G401.6 (cell line): Measurements from ENCODE around the gene BRAF.
"Not testable (repeated sequence)": the region's sequence is repeated elsewhere in the genome, so short reads cannot be mapped to it uniquely, and the experiment has no call there.

ENCODE experiments used
- FAIRE-seq: peaks from 2 replicates; lab custom pipeline; 2012; peaks lifted over from hg19 to GRCh38; lab: Jason Lieb, UNC

The BRAF gene

DNA sequence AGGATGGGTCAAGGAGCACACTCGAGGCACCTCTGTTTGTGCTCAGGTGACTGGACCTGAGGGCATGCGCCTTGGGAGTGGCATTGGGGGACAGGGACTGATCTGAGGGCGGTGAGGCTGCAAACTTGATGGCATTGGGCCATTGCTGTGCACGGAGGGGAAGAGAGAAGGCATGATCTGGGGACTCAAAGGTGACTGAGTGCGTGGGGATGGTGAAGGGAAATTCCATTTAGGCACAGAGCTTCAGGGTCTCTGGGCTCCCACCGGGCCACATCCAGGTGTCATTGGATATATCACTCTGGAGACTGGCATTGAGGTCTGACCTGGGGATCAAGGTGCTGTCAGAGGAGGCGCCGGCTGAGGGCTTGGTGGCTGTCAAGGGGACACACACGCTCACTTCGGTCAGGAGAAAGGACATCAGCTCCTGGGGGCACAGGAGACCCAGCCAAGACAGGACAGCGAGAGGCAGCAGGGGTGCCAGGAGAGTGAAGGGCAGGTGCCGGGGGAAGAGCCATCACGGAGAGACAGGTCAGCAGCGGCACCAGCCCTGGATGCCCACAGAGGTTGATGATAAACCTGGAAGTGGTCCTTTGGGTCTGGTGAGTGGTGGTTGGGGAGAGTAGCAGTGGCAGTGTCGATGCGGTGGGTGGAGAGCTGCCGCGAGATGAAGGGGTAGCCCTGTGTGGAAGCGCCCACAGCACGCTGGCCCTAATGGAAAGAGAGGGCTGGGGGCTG is 246.5 kb downstream of the BRAF start:
- no peak for FAIRE-seq

DNA sequence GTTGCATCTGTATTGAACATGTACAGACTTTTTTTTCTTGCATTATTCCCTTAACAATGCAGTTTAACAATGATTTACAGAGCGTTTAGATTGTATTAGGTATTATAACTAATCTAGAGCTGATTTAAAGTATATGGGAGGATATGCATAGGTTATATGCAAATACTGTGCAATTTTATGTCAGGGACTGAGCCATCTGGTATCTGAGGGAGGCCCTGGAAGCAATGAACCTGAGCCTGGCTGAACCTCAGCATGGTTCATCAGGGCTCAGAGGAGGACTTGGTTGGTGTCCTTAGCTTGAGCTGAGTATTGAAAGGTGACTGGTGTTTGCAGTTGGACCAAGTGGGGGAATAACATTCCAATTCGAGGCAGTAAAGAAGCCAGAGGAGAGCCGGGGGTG is 247.2 kb downstream of the BRAF start:
- no peak for FAIRE-seq

- not testable (repeated sequence) for FAIRE-seq
Observed at GRCh38 chr7:140676956-140677355, 247.8 kb downstream of the BRAF start.

GRCh38 chr7:140676306-140676705 is 248.4 kb downstream of the BRAF start:
- FAIRE-seq: no peak

DNA sequence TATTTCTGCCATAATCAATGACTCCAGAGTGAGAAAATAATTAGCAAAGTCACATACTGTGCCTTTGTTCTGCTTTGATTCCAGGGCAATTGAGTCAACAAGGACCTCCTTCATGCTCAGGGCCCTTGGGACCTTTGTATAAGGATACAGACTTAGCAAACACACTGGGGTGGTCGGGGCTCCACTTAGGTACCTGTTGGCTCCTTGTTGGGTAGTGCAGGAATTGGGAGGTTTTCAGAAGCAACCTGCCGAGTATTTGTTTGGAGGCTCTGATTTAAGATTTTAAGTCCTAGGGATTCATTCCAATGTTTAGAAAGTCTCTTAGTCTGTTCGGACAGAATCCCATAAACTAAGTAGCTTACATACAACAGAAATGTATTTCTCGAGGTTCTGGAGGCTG is 249.0 kb downstream of the BRAF start:
- no peak for FAIRE-seq

GRCh38 chr7:140674899-140675701 is 249.6 kb downstream of the BRAF start:
- FAIRE-seq: peak; percentile 79

DNA sequence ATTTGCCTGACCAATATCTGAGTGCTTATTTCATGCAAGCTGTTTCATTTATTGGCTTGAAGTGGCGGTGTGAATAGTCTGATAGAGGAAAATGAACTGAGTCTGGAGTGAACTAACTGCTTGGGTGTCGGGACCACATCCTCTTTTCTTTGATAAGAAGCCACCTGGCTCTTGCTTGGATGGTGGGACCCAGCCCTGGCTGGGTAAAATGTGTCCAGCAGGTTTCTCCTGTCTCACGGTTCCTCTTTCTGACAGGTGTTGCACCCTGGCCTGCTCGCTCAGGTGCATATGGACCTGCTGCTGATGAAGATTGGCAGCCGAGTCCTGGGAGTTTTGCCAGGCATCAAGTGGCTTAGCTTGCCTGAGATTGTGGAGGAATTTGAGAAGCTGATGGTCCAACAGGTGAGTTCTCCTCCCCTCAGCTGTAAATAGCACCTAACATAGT is 250.4 kb downstream of the BRAF start:
- FAIRE-seq: no peak

GRCh38 chr7:140673774-140674155 is 251.0 kb downstream of the BRAF start:
- FAIRE-seq: no peak

GRCh38 chr7:140673063-140673773 is 251.5 kb downstream of the BRAF start:
- FAIRE-seq: no peak

DNA sequence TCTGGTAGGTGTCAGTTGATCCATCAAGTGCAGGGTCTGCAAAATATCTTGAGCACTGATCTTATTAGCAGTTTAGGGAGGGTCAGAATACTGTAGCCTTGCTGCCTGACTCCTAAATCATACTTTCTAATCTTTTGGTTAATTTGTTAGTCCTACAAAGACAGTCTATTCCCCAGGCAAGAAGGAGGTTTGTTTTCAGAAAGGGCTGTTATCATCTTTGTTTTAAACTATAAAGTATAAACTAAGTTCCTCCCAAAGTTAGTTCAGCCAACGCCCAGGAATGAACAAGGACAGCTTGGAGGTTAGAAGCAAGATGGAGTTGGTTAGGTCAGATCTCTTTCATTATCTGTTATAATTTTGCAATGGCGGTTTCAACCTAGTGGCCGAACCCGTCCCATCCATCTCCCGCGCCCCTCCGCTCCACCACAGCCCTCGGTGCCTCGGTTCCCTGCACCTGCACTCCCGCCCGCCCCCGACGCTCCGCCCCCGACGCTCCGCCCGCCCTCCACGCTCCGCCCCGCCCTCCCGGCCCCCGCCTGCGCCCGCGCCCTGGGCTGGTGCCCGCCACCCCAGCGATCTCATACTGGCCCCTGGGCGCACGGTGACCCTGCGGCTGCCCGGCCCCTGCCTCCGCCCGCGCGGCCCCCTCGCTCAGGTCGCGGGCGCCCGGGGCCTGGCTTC is 252.2 kb downstream of the BRAF start, which contains the start of gene ADCK2:
Gene ADCK2 (plus strand): TSS at position 564 of the 681 bp plus-strand sequence. CDS start 386 bp downstream, outside the sequence.
- FAIRE-seq: no peak

DNA sequence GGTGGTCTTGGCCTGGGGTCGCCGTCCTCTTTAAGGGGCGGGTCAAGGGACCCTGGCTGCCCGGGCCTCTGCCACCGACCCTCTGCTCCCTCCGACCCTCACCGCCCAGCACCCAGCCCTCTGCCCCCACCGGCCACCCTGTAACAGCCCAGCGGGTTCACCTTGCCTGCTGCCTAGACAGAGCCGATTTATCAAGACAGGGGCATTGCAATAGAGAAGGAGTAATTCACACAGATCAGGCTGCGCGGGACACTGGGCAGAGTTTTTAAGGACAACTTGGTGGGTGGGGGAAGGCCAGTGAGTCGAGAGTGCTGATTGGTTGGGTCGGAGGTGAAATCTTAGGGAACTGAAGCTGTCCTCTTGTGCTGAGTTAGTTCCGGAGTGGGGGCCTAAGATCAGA is 252.8 kb downstream of the BRAF start:
- no peak for FAIRE-seq

DNA sequence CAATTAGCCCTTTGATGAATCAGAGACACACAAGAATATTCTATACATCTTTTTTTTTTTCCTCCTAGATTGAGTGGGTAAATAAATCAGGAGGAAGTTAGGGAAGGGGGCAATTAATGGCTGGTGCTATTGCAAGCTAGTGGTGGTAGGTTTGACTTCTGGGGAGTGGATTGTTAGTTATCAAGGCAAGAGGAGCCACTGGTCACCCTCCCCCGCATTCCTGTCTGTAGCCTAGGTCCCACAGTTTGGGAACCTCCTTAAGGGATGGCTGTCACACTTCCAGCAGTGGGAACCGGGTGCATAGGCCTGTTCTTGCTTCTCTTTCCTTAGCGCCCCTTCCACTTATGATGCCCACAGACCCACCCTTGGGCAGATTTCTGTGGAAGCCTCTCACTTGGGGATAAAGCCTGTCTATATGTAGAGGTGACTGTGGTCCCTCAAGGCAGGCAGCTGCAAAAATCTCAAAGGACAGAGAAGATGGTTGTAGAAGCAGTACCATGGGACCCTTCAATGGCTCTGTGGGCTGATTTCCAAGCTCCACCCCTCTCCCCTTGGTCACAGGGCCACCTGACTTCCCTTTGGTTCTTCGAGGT is 254.3 kb downstream of the BRAF start:
- no peak for FAIRE-seq

GRCh38 chr7:140669862-140670261 is 254.9 kb downstream of the BRAF start:
- not testable (repeated sequence) for FAIRE-seq

GRCh38 chr7:140669352-140669751 is 255.4 kb downstream of the BRAF start:
- FAIRE-seq: no peak
